Panc1 (cell line): Measurements from ENCODE around the gene FBP1. TPM values are rescaled to one million over a fixed set of nuclear protein-coding genes. Genes with fewer than 3 reads are reported as not detected.

Source experiments
- ATAC-seq: fragments of 200-7000 bp; cut with Tn5 transposase; 2 replicates; pipeline ENCODE4 v1.9.1; 2020; ENCODE audit warnings: mild to moderate bottlenecking, moderate library complexity
- BruUV-seq: library from RNA; stranded (reverse); fragments of 400-500 nt; replicated peaks from 2 replicates; lab custom pipeline; 2021; lab: Mats Ljungman, UMichigan
- CTCF ChIA-PET: fragments of 300-600 bp; sonication (Branson Sonifier 250); formaldehyde crosslinking; loops from one replicate; lab custom pipeline; 2022; ENCODE audit warnings: antibody characterized with exemption; lab: Charles Lee
- POLR2A ChIA-PET: fragments of 300-600 bp; sonication (Branson Sonifier 250); formaldehyde crosslinking; loops from one replicate; lab custom pipeline; 2022; ENCODE audit warnings: antibody characterized with exemption; lab: Charles Lee
- DNase-seq: peaks from one replicate; pipeline ENCODE4 v3.0.0-alpha.2; 2010; ENCODE audit warnings: low read depth, low spot score
- H3K27ac ChIP-seq: 2 replicates; pipeline ENCODE4 v1.5.1; 2011; ENCODE audit warnings: mild to moderate bottlenecking, low read length, inconsistent platforms
- H3K27me3 ChIP-seq: fragments of 200-500 bp; sonication (Bioruptor generic); 2 replicates; pipeline ENCODE4 v1.6.0; 2014; ENCODE audit warnings: low read length, inconsistent platforms; ENCODE audit not compliant: control insufficient read depth, insufficient read depth
- H3K36me3 ChIP-seq: fragments of 200-500 bp; sonication (Bioruptor generic); 2 replicates; pipeline ENCODE4 v1.5.1; 2014; ENCODE audit warnings: inconsistent platforms, mild to moderate bottlenecking, low read length, moderate library complexity; ENCODE audit not compliant: control insufficient read depth, insufficient read depth
- H3K4me1 ChIP-seq: 2 replicates; pipeline ENCODE4 v1.5.1; 2011; ENCODE audit warnings: inconsistent platforms, mild to moderate bottlenecking, low read length, moderate library complexity; ENCODE audit not compliant: control insufficient read depth, insufficient read depth
- H3K4me3 ChIP-seq, 2 experiments: 2 replicates each; pipeline ENCODE4 v1.5.1; 2011 to 2012; ENCODE audit warnings: low read depth in 2 of 2, low read length in 2 of 2, mild to moderate bottlenecking in 2 of 2, inconsistent platforms in 1 of 2, moderate library complexity in 1 of 2
- H3K9me3 ChIP-seq: fragments of 200-500 bp; sonication (Bioruptor generic); 2 replicates; pipeline ENCODE4 v1.5.1; 2014; ENCODE audit warnings: low read depth, mild to moderate bottlenecking, inconsistent platforms, low read length, moderate library complexity; ENCODE audit not compliant: control insufficient read depth, insufficient read depth
- SIN3A ChIP-seq: IDR thresholded peaks from 2 replicates; pipeline ENCODE4 v1.6.1; 2012; ENCODE audit warnings: low read depth, mild to moderate bottlenecking, low read length, moderate library complexity, borderline replicate concordance; ENCODE audit not compliant: insufficient read depth
- TCF7L2 ChIP-seq: IDR thresholded peaks from 2 replicates; pipeline ENCODE4 v1.6.1; 2011; ENCODE audit warnings: mild to moderate bottlenecking, low read depth, low read length, inconsistent platforms
- in situ Hi-C: cut with HindIII; loops from 2 replicates; pipeline ENCODE4 v1.10.0; 2016; ENCODE audit warnings: low sequenced_read_pairs, low pct_unique_long_range_greater_than_20kb
- intact Hi-C: fragments of 100-400 bp; cut with micrococcal nuclease; formaldehyde crosslinking; loops from one replicate; pipeline ENCODE4 v1.10.0; 2022; ENCODE audit not compliant: unreplicated experiment
- total RNA-seq: library from RNA; stranded (reverse); gene quantifications from one replicate; pipeline ENCODE4 v1.2.1, GENCODE V29; 2021; ENCODE audit not compliant: unreplicated experiment
- TF ChIP-seq, protein P1 (sequence below), 2 experiments: IDR thresholded peaks; 2 replicates each; pipeline ENCODE4 v1.6.1; 2011 to 2012; ENCODE audit warnings: low read depth in 2 of 2, control low read depth in 1 of 2, low read length in 1 of 2, mild to moderate bottlenecking in 1 of 2, moderate library complexity in 1 of 2; ENCODE audit not compliant: insufficient read depth in 1 of 2
- TF ChIP-seq, protein P2 (sequence below): fragments of 450-650 bp; IDR thresholded peaks from 2 replicates; pipeline ENCODE4 v1.5.1; 2017; ENCODE audit warnings: mild to moderate bottlenecking

Gene FBP1
- total RNA-seq, 1 experiment from 2014 or later = 0.36 TPM

DNA sequence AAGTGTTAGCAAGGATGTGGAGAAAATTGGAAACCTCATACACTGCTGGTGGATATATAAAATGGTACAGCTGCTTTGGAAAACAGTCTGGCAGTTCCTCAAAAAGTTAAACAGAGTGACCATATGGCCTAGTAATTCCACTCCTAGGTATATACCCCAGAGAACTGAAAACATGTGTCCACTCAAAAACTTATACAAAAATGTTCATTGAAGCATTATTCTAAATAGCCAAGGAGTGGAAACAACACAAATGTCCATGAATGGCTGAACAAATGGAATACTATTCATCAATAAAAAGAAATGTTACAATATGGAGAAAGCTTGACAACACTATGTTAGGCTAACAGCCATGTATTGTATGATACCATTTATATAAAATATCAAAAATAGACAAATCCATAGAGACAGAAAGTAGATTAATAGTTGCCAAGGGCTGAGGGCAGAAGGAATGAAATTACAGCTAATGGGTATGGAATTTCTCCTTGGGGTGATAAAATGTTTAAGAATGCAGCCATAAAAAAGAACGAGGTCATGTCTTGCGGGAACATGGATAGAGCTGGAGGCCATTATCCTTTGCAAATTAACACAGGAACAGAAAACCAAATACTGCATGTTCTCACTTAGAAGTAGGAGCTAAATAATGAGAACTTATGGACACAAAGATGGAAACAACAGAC lies 33.6 kb upstream of the FBP1 start:
- Histone ChIP-seq H3K4me3 (no peak overlapping the region), H3K36me3 (no peaks in the 10 kb centered on the region), H3K27me3 (no peaks in the 10 kb centered on the region), H3K9me3 (no peaks in the 10 kb centered on the region), H3K4me1 (no peaks in the 10 kb centered on the region), H3K27ac (peak overlapping the region; percentile 36; the same call in 1 of the 2 replicates)
- in situ Hi-C loops (no loop called here), intact Hi-C loops (no loop called here)
- ATAC-seq = peak; percentile 43; the same call in 1 of the 2 replicates
- TF ChIP-seq, protein P1, sequence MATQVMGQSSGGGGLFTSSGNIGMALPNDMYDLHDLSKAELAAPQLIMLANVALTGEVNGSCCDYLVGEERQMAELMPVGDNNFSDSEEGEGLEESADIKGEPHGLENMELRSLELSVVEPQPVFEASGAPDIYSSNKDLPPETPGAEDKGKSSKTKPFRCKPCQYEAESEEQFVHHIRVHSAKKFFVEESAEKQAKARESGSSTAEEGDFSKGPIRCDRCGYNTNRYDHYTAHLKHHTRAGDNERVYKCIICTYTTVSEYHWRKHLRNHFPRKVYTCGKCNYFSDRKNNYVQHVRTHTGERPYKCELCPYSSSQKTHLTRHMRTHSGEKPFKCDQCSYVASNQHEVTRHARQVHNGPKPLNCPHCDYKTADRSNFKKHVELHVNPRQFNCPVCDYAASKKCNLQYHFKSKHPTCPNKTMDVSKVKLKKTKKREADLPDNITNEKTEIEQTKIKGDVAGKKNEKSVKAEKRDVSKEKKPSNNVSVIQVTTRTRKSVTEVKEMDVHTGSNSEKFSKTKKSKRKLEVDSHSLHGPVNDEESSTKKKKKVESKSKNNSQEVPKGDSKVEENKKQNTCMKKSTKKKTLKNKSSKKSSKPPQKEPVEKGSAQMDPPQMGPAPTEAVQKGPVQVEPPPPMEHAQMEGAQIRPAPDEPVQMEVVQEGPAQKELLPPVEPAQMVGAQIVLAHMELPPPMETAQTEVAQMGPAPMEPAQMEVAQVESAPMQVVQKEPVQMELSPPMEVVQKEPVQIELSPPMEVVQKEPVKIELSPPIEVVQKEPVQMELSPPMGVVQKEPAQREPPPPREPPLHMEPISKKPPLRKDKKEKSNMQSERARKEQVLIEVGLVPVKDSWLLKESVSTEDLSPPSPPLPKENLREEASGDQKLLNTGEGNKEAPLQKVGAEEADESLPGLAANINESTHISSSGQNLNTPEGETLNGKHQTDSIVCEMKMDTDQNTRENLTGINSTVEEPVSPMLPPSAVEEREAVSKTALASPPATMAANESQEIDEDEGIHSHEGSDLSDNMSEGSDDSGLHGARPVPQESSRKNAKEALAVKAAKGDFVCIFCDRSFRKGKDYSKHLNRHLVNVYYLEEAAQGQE (IDR thresholded peaks at IDR 0.05; ENCODE audit: insufficient read depth in 1 of 2, low read depth in 2 of 2, low read length in 1 of 2) = no peak
- TF ChIP-seq TCF7L2 = no peak
- CTCF ChIA-PET = interaction anchor here (0.6 to 0.7 kb wide), 2 partner anchors 458 to 495 kb away, joined by 3 to 6 read pairs; no protein-coding TSS in a partner anchor
- POLR2A ChIA-PET = no interaction called here
- no peak for DNase-seq
- BruUV-seq = no TSS peak

- DNase-seq (peak; percentile 67), ATAC-seq (peak; percentile 96)
- peak overlapping the region; percentile 56 for H3K27ac ChIP-seq
- no TSS peak for BruUV-seq
- peak overlapping the region; percentile 43 to 76 for H3K4me3 ChIP-seq
- intact Hi-C loops (loop anchor here (5.0 kb wide), 1 partner anchor 458 kb away; no protein-coding TSS in a partner anchor), in situ Hi-C loops (no loop called here)
- H3K4me1 ChIP-seq = no peaks in the 10 kb centered on the region; the same call in 1 of the 2 replicates
- CTCF ChIA-PET = interaction anchor here (0.6 to 2.1 kb wide), 9 partner anchors 12 to 1455 kb away, joined by 3 to 8 read pairs (median 4); no protein-coding TSS in a partner anchor
- POLR2A ChIA-PET = interaction anchor here (0.7 kb wide), 3 partner anchors 183 to 573 kb away, joined by 3 to 11 read pairs (median 5); no protein-coding TSS in a partner anchor
- no peaks in the 10 kb centered on the region for H3K27me3 ChIP-seq
- H3K9me3 ChIP-seq = no peaks in the 10 kb centered on the region
- TF ChIP-seq SIN3A (no peak), TCF7L2 (no peak)
- TF ChIP-seq, protein P2, sequence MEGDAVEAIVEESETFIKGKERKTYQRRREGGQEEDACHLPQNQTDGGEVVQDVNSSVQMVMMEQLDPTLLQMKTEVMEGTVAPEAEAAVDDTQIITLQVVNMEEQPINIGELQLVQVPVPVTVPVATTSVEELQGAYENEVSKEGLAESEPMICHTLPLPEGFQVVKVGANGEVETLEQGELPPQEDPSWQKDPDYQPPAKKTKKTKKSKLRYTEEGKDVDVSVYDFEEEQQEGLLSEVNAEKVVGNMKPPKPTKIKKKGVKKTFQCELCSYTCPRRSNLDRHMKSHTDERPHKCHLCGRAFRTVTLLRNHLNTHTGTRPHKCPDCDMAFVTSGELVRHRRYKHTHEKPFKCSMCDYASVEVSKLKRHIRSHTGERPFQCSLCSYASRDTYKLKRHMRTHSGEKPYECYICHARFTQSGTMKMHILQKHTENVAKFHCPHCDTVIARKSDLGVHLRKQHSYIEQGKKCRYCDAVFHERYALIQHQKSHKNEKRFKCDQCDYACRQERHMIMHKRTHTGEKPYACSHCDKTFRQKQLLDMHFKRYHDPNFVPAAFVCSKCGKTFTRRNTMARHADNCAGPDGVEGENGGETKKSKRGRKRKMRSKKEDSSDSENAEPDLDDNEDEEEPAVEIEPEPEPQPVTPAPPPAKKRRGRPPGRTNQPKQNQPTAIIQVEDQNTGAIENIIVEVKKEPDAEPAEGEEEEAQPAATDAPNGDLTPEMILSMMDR = peak; percentile 92
- TF ChIP-seq, protein P1 (IDR thresholded peaks at IDR 0.05; ENCODE audit: insufficient read depth in 1 of 2, low read depth in 2 of 2, low read length in 1 of 2) = no peak
- no peaks in the 10 kb centered on the region for H3K36me3 ChIP-seq
Measured at GRCh38 chr9:94668928-94669729, 29.8 kb upstream of the FBP1 start.
